K562 (cell line): ENCODE data around the gene TRMT2A.

Experiments used
- ELK3 ChIP-seq: fragments of 450-650 bp; formaldehyde crosslinking; IDR thresholded peaks from 2 replicates; pipeline ENCODE4 v1.4.0; 2020; ENCODE audit warnings: mild to moderate bottlenecking
- MTF1 ChIP-seq: fragments of 250-450 bp; sonication (Bioruptor Pico); IDR thresholded peaks from 2 replicates; pipeline ENCODE4 v1.9.0; 2021; ENCODE audit warnings: moderate library complexity, mild to moderate bottlenecking, inconsistent platforms, borderline replicate concordance
- POLR2A ChIP-seq: fragments of 450-650 bp; conservative IDR thresholded peaks from 2 replicates; pipeline ENCODE4 v1.6.1; 2016
- POLR2AphosphoS5 ChIP-seq: IDR thresholded peaks from 2 replicates; pipeline ENCODE4 v1.6.1; 2011; ENCODE audit warnings: mild to moderate bottlenecking, low read depth, low read length, moderate library complexity; ENCODE audit not compliant: control insufficient read depth, insufficient read depth
- POLR3A ChIP-seq: IDR thresholded peaks from 2 replicates; pipeline ENCODE4 v1.6.1; 2011; ENCODE audit warnings: borderline replicate concordance, mild to moderate bottlenecking, moderate library complexity; ENCODE audit not compliant: insufficient read length, insufficient read depth; ENCODE audit errors: extremely low read depth
- SETDB1 ChIP-seq: IDR thresholded peaks from one replicate; pipeline ENCODE4 v1.6.1; 2012; ENCODE audit warnings: low read length, control low read depth, inconsistent platforms
- TARDBP ChIP-seq: fragments of 450-650 bp; IDR thresholded peaks from 2 replicates; pipeline ENCODE4 v1.6.1; 2016
- TCF7L2 ChIP-seq: fragments of 150-350 bp; IDR thresholded peaks from 2 replicates; pipeline ENCODE4 v1.6.1; 2016; ENCODE audit warnings: low read depth, mild to moderate bottlenecking, low read length, moderate library complexity
- ZBTB1 ChIP-seq: sonication (generic); formaldehyde crosslinking; IDR thresholded peaks from 2 replicates; pipeline ENCODE4 v1.8.1; 2023; ENCODE audit warnings: missing genetic modification reagents, low read depth, mild to moderate bottlenecking, borderline replicate concordance
- ZBTB43 ChIP-seq: sonication (generic); formaldehyde crosslinking; IDR thresholded peaks from 2 replicates; pipeline ENCODE4 v1.8.0; 2023; ENCODE audit warnings: mild to moderate bottlenecking, missing genetic modification reagents
- ZNF134 ChIP-seq: fragments of 250-450 bp; sonication (Bioruptor Pico); conservative IDR thresholded peaks from 2 replicates; pipeline ENCODE4 v1.4.0; 2020
- ZNF699 ChIP-seq: fragments of 250-450 bp; sonication (Bioruptor Pico); IDR thresholded peaks from 2 replicates; pipeline ENCODE4 v1.8.0; 2021; ENCODE audit warnings: mild to moderate bottlenecking, moderate library complexity; ENCODE audit not compliant: insufficient replicate concordance
- TF ChIP-seq, protein P1 (sequence below), 3 experiments: IDR thresholded peaks in 2 of 3; conservative IDR thresholded peaks in 1 of 3; 2 replicates each; pipeline ENCODE4 v1.5.1; 2011 to 2012; ENCODE audit warnings: low read length in 3 of 3, mild to moderate bottlenecking in 3 of 3, control low read depth in 2 of 3, improper control_type of control experiment in 1 of 3, inconsistent platforms in 1 of 3, low read depth in 1 of 3, mixed read lengths in 1 of 3, moderate library complexity in 1 of 3; ENCODE audit not compliant: insufficient read depth in 2 of 3
- TF ChIP-seq, protein P2 (sequence below): fragments of 450-650 bp; IDR thresholded peaks from 2 replicates; pipeline ENCODE4 v1.6.1; 2016; ENCODE audit warnings: antibody characterized with exemption

- TF ChIP-seq, protein P1, sequence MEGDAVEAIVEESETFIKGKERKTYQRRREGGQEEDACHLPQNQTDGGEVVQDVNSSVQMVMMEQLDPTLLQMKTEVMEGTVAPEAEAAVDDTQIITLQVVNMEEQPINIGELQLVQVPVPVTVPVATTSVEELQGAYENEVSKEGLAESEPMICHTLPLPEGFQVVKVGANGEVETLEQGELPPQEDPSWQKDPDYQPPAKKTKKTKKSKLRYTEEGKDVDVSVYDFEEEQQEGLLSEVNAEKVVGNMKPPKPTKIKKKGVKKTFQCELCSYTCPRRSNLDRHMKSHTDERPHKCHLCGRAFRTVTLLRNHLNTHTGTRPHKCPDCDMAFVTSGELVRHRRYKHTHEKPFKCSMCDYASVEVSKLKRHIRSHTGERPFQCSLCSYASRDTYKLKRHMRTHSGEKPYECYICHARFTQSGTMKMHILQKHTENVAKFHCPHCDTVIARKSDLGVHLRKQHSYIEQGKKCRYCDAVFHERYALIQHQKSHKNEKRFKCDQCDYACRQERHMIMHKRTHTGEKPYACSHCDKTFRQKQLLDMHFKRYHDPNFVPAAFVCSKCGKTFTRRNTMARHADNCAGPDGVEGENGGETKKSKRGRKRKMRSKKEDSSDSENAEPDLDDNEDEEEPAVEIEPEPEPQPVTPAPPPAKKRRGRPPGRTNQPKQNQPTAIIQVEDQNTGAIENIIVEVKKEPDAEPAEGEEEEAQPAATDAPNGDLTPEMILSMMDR (IDR thresholded peaks at IDR 0.05 in 2 of 3, conservative IDR thresholded peaks at IDR 0.05 in 1 of 3; ENCODE audit: insufficient read depth in 2 of 3, low read depth in 1 of 3, low read length in 3 of 3) = 0 out of 6 replicates have a peak, but pooled peaks of 1 of the 3 experiments have one; percentile 3
- TF ChIP-seq POLR2A (peak; percentile 59; the same call in 1 of the 2 replicates), TCF7L2 (no peak), ZBTB43 (CRISPR knock-in tag) (no peak), ZBTB1 (no peak), MTF1 (no peak), ELK3 (CRISPR knock-in tag) (no peak), TARDBP (no peak), ZNF699 (CRISPR knock-in tag) (no peak), ZNF134 (CRISPR knock-in tag) (no peak), POLR3A (no peak), SETDB1 (no peak), POLR2AphosphoS5 (0 out of 2 replicates have a peak, but pooled peaks have one; percentile 10)
- TF ChIP-seq, protein P2, sequence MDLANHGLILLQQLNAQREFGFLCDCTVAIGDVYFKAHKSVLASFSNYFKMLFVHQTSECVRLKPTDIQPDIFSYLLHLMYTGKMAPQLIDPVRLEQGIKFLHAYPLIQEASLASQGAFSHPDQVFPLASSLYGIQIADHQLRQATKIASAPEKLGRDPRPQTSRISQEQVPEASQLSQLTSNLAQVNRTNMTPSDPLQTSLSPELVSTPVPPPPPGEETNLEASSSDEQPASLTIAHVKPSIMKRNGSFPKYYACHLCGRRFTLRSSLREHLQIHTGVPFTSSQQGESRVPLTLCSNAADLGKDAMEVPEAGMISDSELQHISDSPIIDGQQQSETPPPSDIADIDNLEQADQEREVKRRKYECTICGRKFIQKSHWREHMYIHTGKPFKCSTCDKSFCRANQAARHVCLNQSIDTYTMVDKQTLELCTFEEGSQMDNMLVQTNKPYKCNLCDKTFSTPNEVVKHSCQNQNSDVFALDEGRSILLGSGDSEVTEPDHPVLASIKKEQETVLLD = no peak
Observed at GRCh38 chr22:20066617-20067383, 50.2 kb downstream of the TRMT2A start.
